HG03095 (cell line): ENCODE results near the gene ASTE1.
A peak's percentile ranks its signal among the peaks of the same experiment; 100 is the strongest.
"Not testable (repeated sequence)": the region's sequence is repeated elsewhere in the genome, so short reads cannot be mapped to it uniquely, and the experiment has no call there.

ENCODE experiments used
- ATAC-seq: cut with Tn5 transposase; IDR thresholded peaks from one replicate; pipeline ENCODE4 v1.9.1; 2021; ENCODE audit warnings: moderate library complexity; ENCODE audit not compliant: unreplicated experiment

Gene ASTE1

GRCh38 chr3:131026321-131027151 lies at the start of gene ASTE1, which contains the start of gene NEK11:
Gene ASTE1 (minus strand): TSS chr3:131026825. CDS start chr3:131025306, 1,519 bp downstream.
Gene NEK11 (plus strand): TSS chr3:131026877. CDS start chr3:131029709, 2,832 bp downstream.
- peak; percentile 99 for ATAC-seq

DNA sequence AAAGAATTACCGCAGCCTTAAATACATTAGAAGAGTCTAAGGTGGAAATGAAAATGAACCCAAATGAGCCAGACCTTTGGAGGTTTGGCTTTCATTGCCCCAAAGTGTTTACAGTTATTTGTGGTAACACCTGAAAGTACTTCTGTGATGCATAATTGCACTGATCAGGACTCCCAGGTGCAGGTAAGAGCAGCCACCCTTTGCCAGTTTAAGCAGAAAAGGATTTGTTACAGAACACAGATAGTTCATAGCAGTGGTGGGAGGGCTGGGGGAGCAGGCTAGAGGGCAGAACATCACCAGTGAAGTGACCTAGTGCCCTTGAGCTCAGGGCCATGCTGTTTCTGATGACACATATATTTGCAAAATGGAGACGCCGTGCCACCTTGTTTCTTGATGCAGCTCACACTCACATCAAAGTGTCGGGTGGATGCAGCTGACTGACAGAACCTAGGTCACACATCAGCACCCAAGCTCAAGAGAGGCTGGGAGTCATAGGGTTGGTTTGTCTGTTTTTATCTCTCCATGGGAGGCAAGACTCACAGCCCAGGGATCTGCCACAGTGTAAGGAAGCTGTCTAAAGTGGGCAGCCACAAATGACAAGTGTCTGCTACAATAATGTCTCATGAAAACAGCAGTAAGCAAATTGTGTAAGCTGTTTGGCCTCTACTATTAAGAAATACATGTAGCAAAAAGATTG lies 49.2 kb upstream of the ASTE1 start:
- ATAC-seq: no peak

- no peak for ATAC-seq
These were observed 46.2 kb upstream of the ASTE1 start for GRCh38 chr3:131072845-131073244.

GRCh38 chr3:131072099-131072559 lies 45.5 kb upstream of the ASTE1 start:
- no peak for ATAC-seq

- ATAC-seq: no peak
These were observed 41.4 kb upstream of the ASTE1 start for GRCh38 chr3:131067983-131068382.

GRCh38 chr3:131053043-131053859 lies 26.6 kb upstream of the ASTE1 start:
- no peak for ATAC-seq

DNA sequence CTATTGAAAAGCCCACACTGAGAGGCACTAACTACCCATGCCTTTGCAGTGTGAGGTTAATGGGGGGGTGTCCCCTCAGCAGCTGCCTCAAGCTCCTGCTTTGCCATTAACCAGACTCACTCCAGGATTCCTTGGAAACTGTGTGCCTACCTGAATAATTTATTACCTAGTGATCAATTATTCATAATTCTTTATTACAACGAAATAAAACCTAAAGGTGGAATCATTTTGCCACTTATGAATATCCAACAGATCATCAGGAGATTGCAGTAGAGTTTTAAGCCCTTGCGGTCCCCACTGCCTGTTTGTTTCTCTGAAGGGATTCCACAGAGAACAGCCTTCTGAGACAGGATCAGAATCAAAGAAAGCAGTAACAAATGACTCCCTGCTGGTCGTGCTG lies 23.4 kb upstream of the ASTE1 start:
- no peak for ATAC-seq

DNA sequence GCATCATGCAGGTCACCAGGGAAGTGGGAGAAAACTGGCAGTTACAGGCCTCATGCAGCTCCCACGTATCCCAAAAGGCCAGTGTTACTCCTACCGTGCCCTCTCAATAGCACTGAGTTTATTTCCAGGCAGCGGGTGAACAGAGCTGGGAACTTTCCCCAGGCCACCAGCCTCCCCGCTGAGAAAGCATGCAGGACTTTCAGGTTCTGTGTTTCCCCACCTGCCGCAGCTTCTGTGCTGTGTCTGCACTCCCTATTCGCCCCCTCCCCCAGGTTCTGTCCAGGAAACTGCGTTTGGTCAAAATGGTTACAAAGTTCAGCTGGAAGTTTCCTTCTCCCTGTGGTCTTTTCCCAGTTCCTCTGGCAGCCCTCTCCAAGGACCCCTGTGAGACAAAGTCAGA lies 21.4 kb upstream of the ASTE1 start:
- no peak for ATAC-seq

DNA sequence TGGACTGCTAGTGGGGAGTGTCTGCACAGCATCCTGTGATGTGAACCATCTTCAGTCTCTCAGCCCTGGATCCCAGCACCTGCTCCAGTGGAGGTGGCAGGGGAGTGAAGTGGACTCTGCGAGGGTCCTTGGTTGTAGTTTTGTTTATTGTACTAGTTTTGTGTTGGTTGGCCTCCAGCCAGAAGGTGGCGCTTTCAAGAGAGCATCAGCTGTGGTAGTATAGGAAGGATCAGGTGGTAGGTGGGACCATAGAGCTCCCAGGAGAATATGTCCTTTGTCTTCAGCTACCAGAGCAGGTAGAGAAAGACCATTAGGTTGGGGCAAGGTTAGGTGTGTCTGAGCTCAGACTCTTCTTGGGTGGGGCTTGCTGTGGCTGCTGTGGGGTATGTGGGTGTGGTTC lies 21.0 kb upstream of the ASTE1 start:
- no peak for ATAC-seq

- not testable (repeated sequence) for ATAC-seq
These were observed 15.8 kb upstream of the ASTE1 start for GRCh38 chr3:131042271-131042985.

- ATAC-seq: no peak
These were observed 11.7 kb upstream of the ASTE1 start for GRCh38 chr3:131038326-131038725.

GRCh38 chr3:131036986-131037385 lies 10.4 kb upstream of the ASTE1 start:
- ATAC-seq: no peak

- no peak for ATAC-seq
These were observed 9.7 kb upstream of the ASTE1 start for GRCh38 chr3:131036200-131036816.

- no peak for ATAC-seq
These were observed 7.0 kb upstream of the ASTE1 start for GRCh38 chr3:131033480-131034080.

GRCh38 chr3:131031660-131032059 lies 5.0 kb upstream of the ASTE1 start:
- ATAC-seq: no peak

- no peak for ATAC-seq
These were observed 2.2 kb upstream of the ASTE1 start for GRCh38 chr3:131028844-131029243.

- ATAC-seq: no peak
These were observed 1.1 kb downstream of the ASTE1 start for GRCh38 chr3:131025539-131025938.

DNA sequence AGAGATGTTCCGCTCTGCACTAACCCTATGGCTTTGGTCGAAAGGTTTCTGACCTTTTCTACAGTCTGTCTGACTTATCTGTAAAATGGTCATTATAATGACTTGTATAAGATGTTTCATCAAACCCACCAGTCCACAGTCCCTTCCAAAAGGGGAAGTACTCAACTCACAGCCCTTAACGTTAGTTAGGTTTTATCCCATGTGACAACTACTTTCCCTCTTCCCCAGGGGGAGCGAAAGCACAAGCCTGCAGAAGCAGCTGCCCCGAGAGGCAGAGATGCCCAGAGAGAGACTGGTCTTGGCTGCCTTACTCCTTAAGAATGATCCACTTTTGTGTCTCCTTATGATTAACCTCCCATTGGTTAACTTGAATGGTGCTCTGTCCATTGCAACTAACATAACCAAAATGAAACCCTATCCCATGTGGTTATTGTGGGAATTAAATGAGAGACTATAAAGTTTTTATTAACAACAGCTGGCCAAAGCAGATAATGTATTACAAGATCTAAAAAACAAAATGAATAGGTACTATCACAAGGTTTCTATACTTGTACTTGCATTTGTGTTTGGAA lies 6.4 kb downstream of the ASTE1 start:
- ATAC-seq: no peak

DNA sequence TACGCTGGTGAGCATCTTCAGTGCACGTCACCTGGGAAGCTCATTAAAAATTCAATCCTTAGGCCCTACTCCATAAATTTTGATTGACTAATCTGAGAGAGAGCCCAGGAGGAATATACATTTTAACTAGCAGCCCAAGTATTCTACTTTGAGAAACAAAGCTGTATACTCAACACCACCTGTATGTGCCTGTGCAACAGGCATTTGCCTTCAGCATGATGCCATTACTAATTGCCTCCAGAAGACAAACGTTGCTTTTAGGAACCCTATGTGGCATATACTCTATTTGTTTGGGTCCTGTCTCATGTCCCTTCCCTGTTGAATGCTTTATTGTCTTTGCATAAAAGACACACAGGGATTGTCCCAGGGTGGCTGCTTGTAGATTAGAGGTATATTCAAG lies 7.7 kb downstream of the ASTE1 start:
- no peak for ATAC-seq
